ENCODE measurements around the gene TMEM233.

The TMEM233 gene

DNA sequence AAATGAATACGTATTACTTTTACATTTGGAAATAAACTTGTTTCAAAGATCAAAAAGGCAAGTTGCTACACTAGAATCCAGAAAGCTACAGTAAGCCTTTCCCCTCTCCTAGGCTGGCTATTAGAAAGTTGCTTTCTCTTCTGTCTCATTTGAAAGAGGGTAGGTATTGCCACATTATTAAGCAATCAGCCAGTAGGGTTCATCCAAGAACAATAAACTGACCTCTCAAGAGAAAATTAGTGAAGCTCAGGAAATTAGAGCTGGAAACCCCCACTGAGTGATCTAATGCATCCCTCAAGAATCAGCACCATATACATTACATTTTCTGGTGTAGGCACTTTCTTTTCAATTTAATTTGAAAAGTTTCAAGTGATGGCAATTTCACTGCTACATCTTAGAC is 4.5 kb upstream of the TMEM233 start:
- ATAC-seq (replicated peaks; ENCODE audit: extremely low read depth, poor library complexity, severe bottlenecking) = no peak
- no peak for DNase-seq (ENCODE audit: low spot score in 2 of 2)
- Mint-ChIP-seq H3K27ac (ENCODE audit: low read depth) (no peak overlapping the region), H3K4me3 (no peak overlapping the region), H3K4me1 (peaks cover 3% of the 10 kb centered on the region), H3K27me3 (peaks cover 82% of the 10 kb centered on the region), H3K9me3 (no peaks in the 10 kb centered on the region), H3K36me3 (ENCODE audit: insufficient read depth) (no peaks in the 10 kb centered on the region)

DNA sequence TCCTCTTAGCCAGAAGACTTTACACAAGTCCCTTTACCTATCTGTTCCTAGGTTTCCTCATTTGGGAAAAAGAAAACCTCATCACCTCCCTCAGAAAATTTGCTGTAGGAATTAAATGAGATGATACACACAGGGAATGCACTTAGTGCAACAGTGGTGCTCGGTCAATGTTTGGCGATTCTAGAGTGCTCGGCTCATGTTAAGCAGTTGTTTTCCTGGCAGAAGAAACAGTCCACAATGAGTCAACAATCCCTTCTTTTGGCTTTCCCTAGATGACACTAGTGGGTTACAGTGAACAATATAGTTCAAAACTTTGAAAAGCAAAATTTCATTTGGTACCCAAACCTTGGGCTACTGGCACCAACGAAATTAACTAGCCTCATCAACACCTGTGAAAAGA is 3.9 kb upstream of the TMEM233 start:
- H3K36me3 Mint-ChIP-seq (ENCODE audit: insufficient read depth) = no peaks in the 10 kb centered on the region
- no peaks in the 10 kb centered on the region for H3K9me3 Mint-ChIP-seq
- peaks cover 82% of the 10 kb centered on the region for H3K27me3 Mint-ChIP-seq

GRCh38 chr12:119592232-119592631 is 1.3 kb upstream of the TMEM233 start:
- Mint-ChIP-seq H3K4me3 (no peak overlapping the region), H3K4me1 (peaks cover 21% of the 10 kb centered on the region), H3K27ac (ENCODE audit: low read depth) (no peak overlapping the region), H3K9me3 (no peaks in the 10 kb centered on the region), H3K27me3 (peaks cover 93% of the 10 kb centered on the region), H3K36me3 (ENCODE audit: insufficient read depth) (no peaks in the 10 kb centered on the region)
- ATAC-seq (replicated peaks; ENCODE audit: extremely low read depth, poor library complexity, severe bottlenecking) = no peak
- no peak for DNase-seq (ENCODE audit: low spot score in 2 of 2)

More for the DNA sequence above, 3.9 kb upstream of the TMEM233 start:
- DNase-seq (ENCODE audit: low spot score in 2 of 2) = no peak
- no peak for ATAC-seq (replicated peaks; ENCODE audit: extremely low read depth, poor library complexity, severe bottlenecking)
- H3K27ac Mint-ChIP-seq (ENCODE audit: low read depth) = no peak overlapping the region
- H3K4me1 Mint-ChIP-seq = peaks cover 8% of the 10 kb centered on the region
- no peak overlapping the region for H3K4me3 Mint-ChIP-seq

- H3K4me1 Mint-ChIP-seq = peaks cover 21% of the 10 kb centered on the region
Observed at GRCh38 chr12:119594399-119594730, 791 bp downstream of the TMEM233 start.

DNA sequence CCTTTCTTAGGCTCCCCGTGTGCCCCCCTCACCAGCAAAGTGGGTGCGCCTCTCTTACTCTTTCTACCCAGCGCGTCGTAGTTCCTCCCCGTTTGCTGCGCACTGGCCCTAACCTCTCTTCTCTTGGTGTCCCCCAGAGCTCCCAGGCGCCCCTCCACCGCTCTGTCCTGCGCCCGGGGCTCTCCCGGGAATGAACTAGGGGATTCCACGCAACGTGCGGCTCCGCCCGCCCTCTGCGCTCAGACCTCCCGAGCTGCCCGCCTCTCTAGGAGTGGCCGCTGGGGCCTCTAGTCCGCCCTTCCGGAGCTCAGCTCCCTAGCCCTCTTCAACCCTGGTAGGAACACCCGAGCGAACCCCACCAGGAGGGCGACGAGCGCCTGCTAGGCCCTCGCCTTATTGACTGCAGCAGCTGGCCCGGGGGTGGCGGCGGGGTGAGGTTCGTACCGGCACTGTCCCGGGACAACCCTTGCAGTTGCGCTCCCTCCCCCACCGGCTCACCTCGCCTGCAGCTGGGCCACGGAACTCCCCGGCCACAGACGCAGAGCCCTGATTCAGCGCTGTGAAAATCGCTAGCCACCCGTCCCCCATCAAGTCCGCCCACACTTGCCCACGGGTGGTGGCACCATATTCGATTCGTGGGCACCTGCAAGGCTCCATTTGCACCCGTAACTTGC is 1.3 kb downstream of the TMEM233 start:
- Mint-ChIP-seq H3K27ac (ENCODE audit: low read depth) (no peak overlapping the region), H3K36me3 (ENCODE audit: insufficient read depth) (no peaks in the 10 kb centered on the region), H3K4me3 (peak overlapping the region; percentile 45), H3K4me1 (peaks cover 21% of the 10 kb centered on the region), H3K27me3 (peaks cover 99% of the 10 kb centered on the region), H3K9me3 (no peaks in the 10 kb centered on the region)
- ATAC-seq (replicated peaks; ENCODE audit: extremely low read depth, poor library complexity, severe bottlenecking) = no peak
- no peak for DNase-seq (ENCODE audit: low spot score in 2 of 2)

More at GRCh38 chr12:119594399-119594730, 791 bp downstream of the TMEM233 start:
- no peak for DNase-seq (ENCODE audit: low spot score in 2 of 2)
- Mint-ChIP-seq H3K27me3 (peaks cover 99% of the 10 kb centered on the region), H3K36me3 (ENCODE audit: insufficient read depth) (no peaks in the 10 kb centered on the region), H3K27ac (ENCODE audit: low read depth) (no peak overlapping the region), H3K9me3 (no peaks in the 10 kb centered on the region), H3K4me3 (no peak overlapping the region)
- no peak for ATAC-seq (replicated peaks; ENCODE audit: extremely low read depth, poor library complexity, severe bottlenecking)

DNA sequence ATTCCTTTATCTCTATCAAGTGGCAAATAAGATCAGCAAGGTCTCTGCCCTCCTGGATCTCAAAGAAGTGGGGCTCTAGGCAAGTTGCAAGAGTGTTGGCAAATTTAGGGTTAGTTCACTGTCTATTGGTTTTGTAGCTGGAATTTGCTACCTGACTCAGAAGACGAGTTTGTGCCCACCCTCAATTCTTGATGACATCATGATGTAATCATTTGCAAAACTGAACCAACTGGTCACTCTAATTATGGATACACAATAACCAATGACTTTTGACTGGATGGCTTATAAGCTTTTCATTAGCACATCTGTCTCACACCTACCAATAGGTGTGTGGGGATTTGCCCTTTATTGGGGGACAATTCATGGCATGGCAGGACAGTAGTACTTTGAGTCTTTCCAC is 4.6 kb downstream of the TMEM233 start:
- peaks cover 21% of the 10 kb centered on the region for H3K4me1 Mint-ChIP-seq
- no peak overlapping the region for H3K27ac Mint-ChIP-seq (ENCODE audit: low read depth)
- H3K4me3 Mint-ChIP-seq = no peak overlapping the region
- H3K27me3 Mint-ChIP-seq = peaks cover 82% of the 10 kb centered on the region
- no peaks in the 10 kb centered on the region for H3K36me3 Mint-ChIP-seq (ENCODE audit: insufficient read depth)
- no peaks in the 10 kb centered on the region for H3K9me3 Mint-ChIP-seq
- ATAC-seq (replicated peaks; ENCODE audit: extremely low read depth, poor library complexity, severe bottlenecking) = no peak
- no peak for DNase-seq (ENCODE audit: low spot score in 2 of 2)

DNA sequence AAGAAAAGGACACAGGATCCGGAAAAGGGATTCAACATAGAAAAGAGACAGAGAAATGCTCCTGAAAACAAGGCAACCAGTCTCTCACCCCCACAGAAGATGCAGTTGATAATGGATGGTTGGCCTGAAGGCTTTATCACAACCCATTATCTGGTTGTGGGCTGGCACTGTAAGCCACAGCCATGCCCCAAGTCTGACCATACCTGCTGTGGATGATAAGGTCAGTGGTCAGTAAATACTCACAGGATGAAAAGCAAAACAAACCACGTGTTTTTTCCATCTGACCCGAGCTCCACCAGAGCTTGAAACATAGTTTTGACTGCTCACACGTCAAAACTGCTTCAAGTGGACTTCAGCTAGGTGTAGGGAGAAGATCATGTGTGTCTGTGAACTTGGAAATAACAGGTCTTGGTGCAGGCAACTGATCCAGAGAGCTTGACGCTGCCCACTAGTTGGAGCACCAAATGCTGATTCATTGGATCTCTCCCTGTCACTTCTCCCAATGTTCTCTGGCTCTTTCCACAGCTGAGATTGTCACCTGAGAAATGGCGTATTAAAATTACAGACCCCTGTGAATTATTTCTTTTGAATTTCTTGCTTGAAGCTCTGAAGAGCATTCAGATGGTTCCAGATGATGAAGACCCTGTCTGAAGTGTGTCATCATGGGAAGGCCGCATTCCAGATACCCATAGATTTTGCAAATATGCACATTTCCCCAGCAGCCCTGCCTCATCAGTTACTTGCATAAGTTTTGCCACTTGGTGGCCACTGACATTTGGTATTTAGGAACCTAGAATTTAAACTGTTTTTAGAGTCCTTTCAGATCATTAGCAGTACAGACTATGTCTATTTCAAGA is 8.5 kb downstream of the TMEM233 start:
- Mint-ChIP-seq H3K36me3 (ENCODE audit: insufficient read depth) (no peaks in the 10 kb centered on the region), H3K9me3 (no peaks in the 10 kb centered on the region), H3K27ac (ENCODE audit: low read depth) (no peak overlapping the region), H3K4me3 (no peak overlapping the region), H3K4me1 (no peaks in the 10 kb centered on the region), H3K27me3 (peaks cover 77% of the 10 kb centered on the region)
- ATAC-seq (replicated peaks; ENCODE audit: extremely low read depth, poor library complexity, severe bottlenecking) (no peak), DNase-seq (ENCODE audit: low spot score in 2 of 2) (no peak)

DNA sequence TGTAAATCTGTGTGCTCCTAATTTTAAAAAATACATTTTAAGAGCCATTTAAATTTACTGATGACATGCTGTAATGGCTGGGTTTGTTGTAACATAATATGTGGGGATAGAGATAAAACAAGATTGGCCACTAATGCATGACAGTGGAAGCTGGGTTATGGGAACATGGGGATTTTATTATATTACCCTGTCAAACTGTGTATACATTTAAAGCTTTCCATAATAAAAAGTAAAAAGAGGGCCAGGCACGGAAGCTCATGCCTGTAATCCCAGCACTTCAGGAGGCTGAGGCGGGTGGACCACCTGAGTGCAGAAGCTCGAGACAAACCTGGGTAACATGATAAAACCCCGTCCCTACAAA is 9.1 kb downstream of the TMEM233 start:
- Mint-ChIP-seq H3K4me3 (no peak overlapping the region), H3K27me3 (peaks cover 75% of the 10 kb centered on the region), H3K27ac (ENCODE audit: low read depth) (no peak overlapping the region), H3K4me1 (no peaks in the 10 kb centered on the region), H3K9me3 (no peaks in the 10 kb centered on the region), H3K36me3 (ENCODE audit: insufficient read depth) (no peaks in the 10 kb centered on the region)
- ATAC-seq (replicated peaks; ENCODE audit: extremely low read depth, poor library complexity, severe bottlenecking) = no peak
- no peak for DNase-seq (ENCODE audit: low spot score in 2 of 2)

- no peak for ATAC-seq (replicated peaks; ENCODE audit: extremely low read depth, poor library complexity, severe bottlenecking)
Observed at GRCh38 chr12:119603767-119604166, 10.2 kb downstream of the TMEM233 start.

GRCh38 chr12:119609358-119609757 is 15.8 kb downstream of the TMEM233 start:
- H3K27ac Mint-ChIP-seq (ENCODE audit: low read depth) = no peak overlapping the region
- DNase-seq (ENCODE audit: low spot score in 2 of 2) = no peak
- peaks cover 76% of the 10 kb centered on the region for H3K27me3 Mint-ChIP-seq

More at GRCh38 chr12:119603767-119604166, 10.2 kb downstream of the TMEM233 start:
- Mint-ChIP-seq H3K36me3 (ENCODE audit: insufficient read depth) (no peaks in the 10 kb centered on the region), H3K9me3 (no peaks in the 10 kb centered on the region), H3K4me3 (no peak overlapping the region), H3K4me1 (no peaks in the 10 kb centered on the region), H3K27me3 (peaks cover 75% of the 10 kb centered on the region), H3K27ac (ENCODE audit: low read depth) (no peak overlapping the region)
- no peak for DNase-seq (ENCODE audit: low spot score in 2 of 2)

GRCh38 chr12:119613319-119613936 is 19.9 kb downstream of the TMEM233 start:
- Mint-ChIP-seq H3K9me3 (peaks cover under 1% of the 10 kb centered on the region), H3K36me3 (ENCODE audit: insufficient read depth) (no peaks in the 10 kb centered on the region), H3K4me3 (no peak overlapping the region), H3K27ac (ENCODE audit: low read depth) (no peak overlapping the region), H3K27me3 (peaks cover 78% of the 10 kb centered on the region), H3K4me1 (no peaks in the 10 kb centered on the region)
- ATAC-seq (replicated peaks; ENCODE audit: extremely low read depth, poor library complexity, severe bottlenecking) (no peak), DNase-seq (ENCODE audit: low spot score in 2 of 2) (no peak)

More at GRCh38 chr12:119609358-119609757, 15.8 kb downstream of the TMEM233 start:
- Mint-ChIP-seq H3K4me1 (no peaks in the 10 kb centered on the region), H3K36me3 (ENCODE audit: insufficient read depth) (no peaks in the 10 kb centered on the region), H3K9me3 (no peaks in the 10 kb centered on the region), H3K4me3 (no peak overlapping the region)
- ATAC-seq (replicated peaks; ENCODE audit: extremely low read depth, poor library complexity, severe bottlenecking) = no peak

DNA sequence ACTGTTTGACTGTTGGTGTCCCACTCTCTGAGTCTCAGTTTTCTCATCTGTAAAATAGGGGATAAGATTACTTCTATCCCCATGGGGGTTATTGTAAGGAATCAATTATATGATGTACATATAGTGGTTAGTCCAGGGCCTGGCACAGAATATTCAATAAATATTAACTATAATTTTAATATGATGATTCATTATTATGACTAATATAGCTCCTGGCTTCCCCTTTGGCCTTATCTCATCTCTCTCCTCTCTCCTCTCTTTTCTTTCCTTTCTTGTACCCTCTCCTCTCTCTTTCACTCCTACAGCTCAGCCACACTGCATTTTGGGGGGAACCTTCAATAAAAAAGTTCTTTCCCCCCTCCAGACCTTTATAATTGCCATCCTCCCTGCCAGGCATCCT is 21.1 kb downstream of the TMEM233 start:
- H3K27ac Mint-ChIP-seq (ENCODE audit: low read depth) = no peak overlapping the region
- H3K4me3 Mint-ChIP-seq = no peak overlapping the region
- peaks cover 9% of the 10 kb centered on the region for H3K9me3 Mint-ChIP-seq
- peaks cover 76% of the 10 kb centered on the region for H3K27me3 Mint-ChIP-seq
- ATAC-seq (replicated peaks; ENCODE audit: extremely low read depth, poor library complexity, severe bottlenecking) (no peak), DNase-seq (ENCODE audit: low spot score in 2 of 2) (no peak)
- H3K4me1 Mint-ChIP-seq = no peaks in the 10 kb centered on the region
- no peaks in the 10 kb centered on the region for H3K36me3 Mint-ChIP-seq (ENCODE audit: insufficient read depth)

Data from central memory CD8-positive, alpha-beta T cell (primary cell).